ENCODE results near the gene PLXNA4.

PLXNA4 gene

DNA sequence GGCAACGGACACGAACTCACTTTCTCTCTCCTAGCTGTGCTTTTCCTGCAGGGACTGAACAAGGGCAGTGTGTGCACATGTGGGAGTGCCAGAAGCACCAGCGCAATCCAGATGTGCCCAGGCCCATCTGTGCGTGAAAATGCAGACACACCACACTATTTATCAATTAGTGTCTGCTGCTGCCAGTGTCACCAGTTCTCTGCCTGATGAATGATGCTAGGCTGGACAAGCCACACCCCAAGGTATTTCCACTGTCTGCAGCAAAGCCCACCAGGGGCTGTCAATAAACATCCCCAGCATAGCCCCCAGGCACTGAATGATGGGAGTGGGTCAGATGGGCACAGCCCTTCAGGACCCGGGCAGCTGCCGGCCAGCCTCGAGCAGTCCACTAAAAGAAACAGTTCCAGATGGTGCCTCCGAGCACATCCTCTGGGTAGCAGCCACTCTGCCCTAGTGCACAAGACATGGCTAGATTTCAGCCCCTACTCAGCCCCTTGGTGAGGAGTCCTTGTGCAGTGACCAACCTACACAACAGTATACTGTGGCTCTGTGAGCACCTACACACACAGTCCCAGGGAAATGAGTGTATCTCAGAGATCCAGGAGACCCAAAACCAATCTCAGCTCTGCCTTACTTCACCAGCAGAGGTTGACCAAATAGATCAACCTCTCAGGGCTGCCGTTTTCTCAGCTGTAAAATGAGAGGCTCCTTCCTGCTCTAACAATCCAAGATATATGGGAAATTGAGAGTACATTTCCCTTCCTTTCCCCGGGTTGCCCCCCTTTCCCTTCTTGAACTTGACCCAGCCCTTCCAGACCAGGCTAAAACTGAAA, 314.7 kb downstream of the PLXNA4 start:
- no peak for DNase-seq (ENCODE audit: low read depth)
- H3K4me3 ChIP-seq (ENCODE audit: low read depth, low read length), result no peak overlapping the region
- TF ChIP-seq, protein P1, sequence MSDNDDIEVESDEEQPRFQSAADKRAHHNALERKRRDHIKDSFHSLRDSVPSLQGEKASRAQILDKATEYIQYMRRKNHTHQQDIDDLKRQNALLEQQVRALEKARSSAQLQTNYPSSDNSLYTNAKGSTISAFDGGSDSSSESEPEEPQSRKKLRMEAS (IDR thresholded peaks at IDR 0.05; ENCODE audit: low read depth, low read length), result no peak
- TF ChIP-seq MYC (IDR thresholded peaks at IDR 0.05; ENCODE audit: low read depth, low read length) (no peak), POLR2A (IDR thresholded peaks at IDR 0.05; ENCODE audit: extremely low read depth, insufficient read length) (no peak)
- TF ChIP-seq, protein P2, sequence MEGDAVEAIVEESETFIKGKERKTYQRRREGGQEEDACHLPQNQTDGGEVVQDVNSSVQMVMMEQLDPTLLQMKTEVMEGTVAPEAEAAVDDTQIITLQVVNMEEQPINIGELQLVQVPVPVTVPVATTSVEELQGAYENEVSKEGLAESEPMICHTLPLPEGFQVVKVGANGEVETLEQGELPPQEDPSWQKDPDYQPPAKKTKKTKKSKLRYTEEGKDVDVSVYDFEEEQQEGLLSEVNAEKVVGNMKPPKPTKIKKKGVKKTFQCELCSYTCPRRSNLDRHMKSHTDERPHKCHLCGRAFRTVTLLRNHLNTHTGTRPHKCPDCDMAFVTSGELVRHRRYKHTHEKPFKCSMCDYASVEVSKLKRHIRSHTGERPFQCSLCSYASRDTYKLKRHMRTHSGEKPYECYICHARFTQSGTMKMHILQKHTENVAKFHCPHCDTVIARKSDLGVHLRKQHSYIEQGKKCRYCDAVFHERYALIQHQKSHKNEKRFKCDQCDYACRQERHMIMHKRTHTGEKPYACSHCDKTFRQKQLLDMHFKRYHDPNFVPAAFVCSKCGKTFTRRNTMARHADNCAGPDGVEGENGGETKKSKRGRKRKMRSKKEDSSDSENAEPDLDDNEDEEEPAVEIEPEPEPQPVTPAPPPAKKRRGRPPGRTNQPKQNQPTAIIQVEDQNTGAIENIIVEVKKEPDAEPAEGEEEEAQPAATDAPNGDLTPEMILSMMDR (IDR thresholded peaks at IDR 0.05; ENCODE audit: low read depth, low read length), result no peak

DNA sequence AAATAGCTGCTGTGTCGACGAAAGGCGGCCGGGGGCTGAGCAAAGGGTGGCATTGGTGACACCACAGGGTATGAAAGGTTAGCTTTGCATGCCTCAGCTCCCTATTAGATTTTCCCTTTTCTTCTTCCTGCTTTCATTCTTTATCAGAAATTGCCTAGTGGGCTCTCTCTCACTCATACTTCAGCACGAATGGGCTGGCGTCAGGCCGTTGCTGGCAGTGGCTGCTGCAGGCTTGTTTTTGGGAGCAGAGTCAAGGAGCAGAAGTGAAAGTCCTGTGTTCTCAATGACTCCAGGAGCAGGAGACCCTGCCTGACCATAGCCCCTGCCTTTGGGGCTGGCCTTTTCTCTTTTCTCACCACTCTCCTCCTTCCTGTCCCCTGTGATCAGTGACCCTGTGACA, 318.0 kb downstream of the PLXNA4 start:
- TF ChIP-seq, protein P2 (IDR thresholded peaks at IDR 0.05; ENCODE audit: low read depth, low read length), result no peak
- TF ChIP-seq, protein P1 (IDR thresholded peaks at IDR 0.05; ENCODE audit: low read depth, low read length), result no peak
- TF ChIP-seq MYC (IDR thresholded peaks at IDR 0.05; ENCODE audit: low read depth, low read length) (no peak), POLR2A (IDR thresholded peaks at IDR 0.05; ENCODE audit: extremely low read depth, insufficient read length) (no peak)
- DNase-seq (ENCODE audit: low read depth), result no peak
- no peak overlapping the region for H3K4me3 ChIP-seq (ENCODE audit: low read depth, low read length)

DNA sequence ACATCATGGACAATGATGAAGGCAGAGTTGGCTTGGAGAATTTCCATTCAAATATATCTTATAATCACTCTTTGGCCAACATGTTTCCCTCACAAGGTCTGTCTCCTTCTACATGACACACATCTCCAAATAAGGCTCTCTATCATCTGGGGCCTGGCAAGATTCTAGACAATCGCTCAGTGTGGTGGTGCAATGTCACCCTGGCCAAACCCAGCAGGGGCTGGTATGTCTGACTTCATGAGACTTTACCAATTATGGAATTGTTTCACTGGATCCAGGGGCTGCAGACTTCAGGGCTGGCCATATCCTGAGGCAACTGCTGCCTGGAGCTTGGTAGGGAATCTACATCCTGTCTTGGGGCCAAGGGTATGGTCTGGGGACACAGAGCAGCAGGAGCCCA, 319.0 kb downstream of the PLXNA4 start:
- no peak overlapping the region for H3K4me3 ChIP-seq (ENCODE audit: low read depth, low read length)
- TF ChIP-seq, protein P1 (IDR thresholded peaks at IDR 0.05; ENCODE audit: low read depth, low read length), result no peak
- no peak for TF ChIP-seq POLR2A (IDR thresholded peaks at IDR 0.05; ENCODE audit: extremely low read depth, insufficient read length)
- TF ChIP-seq, protein P2 (IDR thresholded peaks at IDR 0.05; ENCODE audit: low read depth, low read length), result no peak
- TF ChIP-seq MYC (IDR thresholded peaks at IDR 0.05; ENCODE audit: low read depth, low read length), result no peak
- no peak for DNase-seq (ENCODE audit: low read depth)

DNA sequence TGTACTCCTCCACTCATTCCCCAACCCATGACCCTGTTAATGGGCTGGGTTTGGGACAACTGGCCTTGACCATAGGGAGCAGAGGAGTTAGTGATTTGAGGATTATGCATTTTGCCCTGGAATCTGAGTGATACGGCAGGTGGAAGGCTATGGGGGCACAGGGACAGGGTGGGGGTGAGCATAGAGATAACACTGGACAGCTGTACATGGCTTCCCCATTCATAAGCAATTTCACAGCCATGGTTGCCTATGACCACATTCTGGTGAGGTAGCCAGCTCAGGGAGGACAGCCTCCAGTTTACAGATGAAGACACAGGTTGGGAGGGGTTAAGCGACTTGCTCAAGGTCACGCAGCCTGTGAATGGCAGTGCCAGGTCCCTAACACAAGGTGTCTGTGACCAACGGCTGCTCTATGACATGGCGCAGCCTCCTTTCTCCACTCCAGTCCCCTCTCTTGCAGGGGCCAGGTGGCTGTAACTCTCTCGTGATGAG, 319.5 kb downstream of the PLXNA4 start:
- peak; percentile 22 for DNase-seq (ENCODE audit: low read depth)
- TF ChIP-seq, protein P2 (IDR thresholded peaks at IDR 0.05; ENCODE audit: low read depth, low read length), result no peak
- no peak for TF ChIP-seq POLR2A (IDR thresholded peaks at IDR 0.05; ENCODE audit: extremely low read depth, insufficient read length)
- TF ChIP-seq MYC (IDR thresholded peaks at IDR 0.05; ENCODE audit: low read depth, low read length), result no peak
- TF ChIP-seq, protein P1 (IDR thresholded peaks at IDR 0.05; ENCODE audit: low read depth, low read length), result no peak
- no peak overlapping the region for H3K4me3 ChIP-seq (ENCODE audit: low read depth, low read length)

DNA sequence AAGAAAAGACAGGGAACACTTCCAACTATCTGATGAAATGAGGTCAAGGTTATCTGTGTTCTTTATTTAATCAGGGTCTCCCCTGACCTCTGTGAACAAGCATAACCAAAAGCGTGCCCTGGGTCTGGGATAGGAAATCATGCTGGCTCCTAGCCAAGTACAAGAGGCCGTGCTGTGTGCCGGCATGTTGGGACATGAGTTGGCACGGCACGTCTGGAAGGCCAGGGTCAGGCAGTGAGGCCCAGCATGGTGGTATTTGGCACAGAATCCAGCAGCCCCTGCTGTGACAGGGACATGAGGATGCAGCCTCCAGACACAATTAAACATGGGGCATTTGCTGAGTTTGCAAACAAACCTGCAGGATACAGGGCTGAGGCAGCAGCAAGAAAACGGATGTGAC, 320.4 kb downstream of the PLXNA4 start:
- no peak for TF ChIP-seq MYC (IDR thresholded peaks at IDR 0.05; ENCODE audit: low read depth, low read length)
- TF ChIP-seq, protein P2 (IDR thresholded peaks at IDR 0.05; ENCODE audit: low read depth, low read length), result no peak
- TF ChIP-seq, protein P1 (IDR thresholded peaks at IDR 0.05; ENCODE audit: low read depth, low read length), result no peak
- TF ChIP-seq POLR2A (IDR thresholded peaks at IDR 0.05; ENCODE audit: extremely low read depth, insufficient read length), result no peak
- no peak for DNase-seq (ENCODE audit: low read depth)
- H3K4me3 ChIP-seq (ENCODE audit: low read depth, low read length), result no peak overlapping the region
